H1 (cell line): ENCODE data around the gene CHI3L1.
"Not testable (repeated sequence)": the region's sequence is repeated elsewhere in the genome, so short reads cannot be mapped to it uniquely, and the experiment has no call there.

Experiments
- CBX8 ChIP-seq: fragments of 300-800, 300-1000 bp; sonication (generic); IDR thresholded peaks from 2 replicates; pipeline ENCODE4 v1.7.1; 2016; ENCODE audit warnings: low read depth, low read length, borderline replicate concordance
- CHD1 ChIP-seq: IDR thresholded peaks from 2 replicates; pipeline ENCODE4 v1.6.1; 2012; ENCODE audit warnings: low read depth, low read length, improper control_type of control experiment
- CTCF ChIP-seq, 3 experiments: IDR thresholded peaks; 1 replicate in 2 of 3; 2 replicates in 1 of 3; pipeline versions ENCODE4 v1.5.1 to v1.6.1; 2011; ENCODE audit warnings: low read length in 3 of 3, mild to moderate bottlenecking in 3 of 3, inconsistent platforms in 2 of 3, low read depth in 1 of 3, moderate library complexity in 1 of 3; ENCODE audit not compliant: insufficient read depth in 1 of 3; ENCODE audit errors: control extremely low read depth in 1 of 3
- EP300 ChIP-seq, 2 experiments: IDR thresholded peaks; 1 replicate in 1 of 2; 2 replicates in 1 of 2; pipeline ENCODE4 v1.6.1; 2011 to 2012; ENCODE audit warnings: low read depth in 2 of 2, low read length in 2 of 2, mild to moderate bottlenecking in 2 of 2, borderline replicate concordance in 1 of 2, inconsistent platforms in 1 of 2, moderate library complexity in 1 of 2
- HDAC2 ChIP-seq, 2 experiments: fragments of 300-600 bp in 1 of 2; sonication (generic) in 1 of 2; IDR thresholded peaks; 2 replicates each; pipeline ENCODE4 v1.6.1; 2011 to 2012; ENCODE audit warnings: low read depth in 2 of 2, low read length in 2 of 2, mild to moderate bottlenecking in 2 of 2, moderate library complexity in 2 of 2, borderline replicate concordance in 1 of 2, inconsistent platforms in 1 of 2
- MAFK ChIP-seq: IDR thresholded peaks from 2 replicates; pipeline ENCODE4 v1.6.1; 2012; ENCODE audit warnings: low read depth, mild to moderate bottlenecking, improper control_type of control experiment, low read length
- NANOG ChIP-seq: IDR thresholded peaks from 2 replicates; pipeline ENCODE4 v1.6.1; 2011; ENCODE audit warnings: low read length, low read depth, mild to moderate bottlenecking, inconsistent platforms; ENCODE audit not compliant: insufficient read depth, poor library complexity, severe bottlenecking
- TCF12 ChIP-seq: IDR thresholded peaks from 2 replicates; pipeline ENCODE4 v1.6.1; 2011; ENCODE audit warnings: low read depth, mild to moderate bottlenecking, low read length
- TF ChIP-seq, protein P1 (sequence below): IDR thresholded peaks from 2 replicates; pipeline ENCODE4 v1.6.1; 2011; ENCODE audit warnings: low read length, improper control_type of control experiment

DNA sequence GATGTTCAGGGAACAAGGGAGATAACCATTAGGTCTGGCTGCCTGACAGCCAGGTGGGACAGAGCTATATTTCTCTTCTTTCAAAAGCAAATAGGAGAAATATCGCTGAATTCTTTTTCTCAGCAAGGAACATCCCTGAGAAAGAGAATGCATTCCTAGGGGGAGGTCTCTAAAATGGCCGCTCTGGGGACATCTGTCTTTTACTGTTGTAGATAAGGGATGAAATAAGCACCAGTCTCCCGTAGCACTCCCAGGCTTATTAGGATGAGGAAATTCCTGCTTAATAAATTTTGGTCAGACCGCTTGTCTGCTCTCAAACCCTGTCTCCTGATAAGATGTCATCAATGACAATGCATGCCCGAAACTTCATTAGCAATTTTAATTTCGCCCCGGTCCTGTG, 48.4 kb upstream of the CHI3L1 start:
- TF ChIP-seq, protein P1, sequence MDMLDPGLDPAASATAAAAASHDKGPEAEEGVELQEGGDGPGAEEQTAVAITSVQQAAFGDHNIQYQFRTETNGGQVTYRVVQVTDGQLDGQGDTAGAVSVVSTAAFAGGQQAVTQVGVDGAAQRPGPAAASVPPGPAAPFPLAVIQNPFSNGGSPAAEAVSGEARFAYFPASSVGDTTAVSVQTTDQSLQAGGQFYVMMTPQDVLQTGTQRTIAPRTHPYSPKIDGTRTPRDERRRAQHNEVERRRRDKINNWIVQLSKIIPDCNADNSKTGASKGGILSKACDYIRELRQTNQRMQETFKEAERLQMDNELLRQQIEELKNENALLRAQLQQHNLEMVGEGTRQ: not testable (repeated sequence)
- TF ChIP-seq CBX8; TCF12; CHD1; HDAC2 (IDR thresholded peaks at IDR 0.05; ENCODE audit: borderline replicate concordance in 1 of 2, low read depth in 2 of 2, low read length in 2 of 2); NANOG; CTCF (IDR thresholded peaks at IDR 0.05; ENCODE audit: control extremely low read depth in 1 of 3, insufficient read depth in 1 of 3, low read depth in 1 of 3, low read length in 3 of 3); MAFK: not testable (repeated sequence)
- peak in 1 of 2 experiments; percentile 57; a peak in 1 of 3 replicates for TF ChIP-seq EP300 (IDR thresholded peaks at IDR 0.05; ENCODE audit: borderline replicate concordance in 1 of 2, low read depth in 2 of 2, low read length in 2 of 2)
